Skeletal muscle satellite cell (primary cell): ENCODE data around the gene TBC1D10A.

Experiments
- H3K27me3 ChIP-seq: 2 replicates; pipeline ENCODE4 v1.7.0; 2013; ENCODE audit warnings: low read length; ENCODE audit not compliant: control insufficient read depth, insufficient read depth
- H3K36me3 ChIP-seq: 2 replicates; pipeline ENCODE4 v1.7.0; 2013; ENCODE audit warnings: mild to moderate bottlenecking, control low read depth, low read length; ENCODE audit not compliant: insufficient read depth
- H3K4me1 ChIP-seq: 2 replicates; pipeline ENCODE4 v1.7.0; 2013; ENCODE audit warnings: low read length; ENCODE audit not compliant: control insufficient read depth, insufficient read depth
- H3K4me2 ChIP-seq: 2 replicates; pipeline ENCODE4 v1.7.0; 2013; ENCODE audit warnings: mild to moderate bottlenecking, low read length
- H3K4me3 ChIP-seq: 2 replicates; pipeline ENCODE4 v1.7.0; 2013; ENCODE audit warnings: low read length
- H3K9ac ChIP-seq: 2 replicates; pipeline ENCODE4 v1.7.0; 2013; ENCODE audit warnings: mild to moderate bottlenecking, low read depth, low read length, moderate library complexity
- H3K9me3 ChIP-seq: replicated peaks from 2 replicates; pipeline ENCODE4 v1.7.0; 2013; ENCODE audit warnings: mild to moderate bottlenecking, control low read depth, low read length

Gene TBC1D10A

DNA sequence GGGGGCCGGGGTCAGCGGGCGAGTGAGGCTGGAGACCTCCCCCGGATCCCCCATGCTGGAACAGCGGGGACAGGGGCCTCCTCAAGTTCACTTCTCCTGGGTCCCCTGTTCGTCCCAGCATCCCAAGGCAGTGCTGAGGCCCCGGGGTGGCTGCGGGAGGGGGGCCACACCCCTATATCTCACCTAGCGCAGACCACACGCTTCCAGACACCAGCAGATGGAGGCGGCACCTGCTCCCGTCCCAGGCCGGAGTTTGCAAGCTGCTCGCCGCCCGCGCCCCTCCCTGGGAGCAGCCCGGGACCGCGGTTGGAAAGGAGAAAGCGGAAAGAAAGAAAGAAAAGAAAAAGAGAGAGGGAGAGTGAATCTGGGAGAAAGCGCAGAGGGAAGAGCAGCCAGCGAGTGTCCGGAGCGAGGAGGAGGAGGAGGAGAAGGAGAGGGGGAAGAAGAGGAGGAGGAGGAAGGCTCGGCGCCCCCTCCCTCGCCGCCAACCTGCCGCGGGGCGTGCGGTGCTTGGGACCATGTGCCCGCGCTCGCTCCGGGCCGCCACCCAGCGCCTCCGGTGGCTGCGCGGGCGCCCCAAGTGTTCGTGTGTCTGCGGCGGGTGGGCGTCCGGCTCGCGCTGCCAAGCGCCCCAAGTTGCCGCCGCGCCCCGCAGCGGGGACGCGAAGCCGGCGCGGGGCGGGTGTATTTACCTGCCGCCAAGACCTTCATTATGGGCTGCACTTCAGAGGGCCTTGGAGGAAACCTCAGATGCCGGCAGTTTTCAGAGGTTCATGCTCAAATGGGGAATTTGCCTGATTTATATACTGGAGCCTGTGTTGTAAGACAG is 80.5 kb downstream of the TBC1D10A start, which contains the start of gene LIF:
LIF (minus strand) TSS at position 775 of the 829 bp plus-strand sequence; CDS start at position 711, 64 bp downstream.
- Histone ChIP-seq H3K4me1 (peaks cover 82% of the 10 kb centered on the region), H3K27me3 (no peaks in the 10 kb centered on the region), H3K4me3 (peak within 1 kb of the TSS; percentile 86), H3K36me3 (peaks cover 35% of the 10 kb centered on the region), H3K9me3 (no peaks in the 10 kb centered on the region), H3K4me2 (peak within 1 kb of the TSS; percentile 90), H3K9ac (peak within 1 kb of the TSS; percentile 96)

DNA sequence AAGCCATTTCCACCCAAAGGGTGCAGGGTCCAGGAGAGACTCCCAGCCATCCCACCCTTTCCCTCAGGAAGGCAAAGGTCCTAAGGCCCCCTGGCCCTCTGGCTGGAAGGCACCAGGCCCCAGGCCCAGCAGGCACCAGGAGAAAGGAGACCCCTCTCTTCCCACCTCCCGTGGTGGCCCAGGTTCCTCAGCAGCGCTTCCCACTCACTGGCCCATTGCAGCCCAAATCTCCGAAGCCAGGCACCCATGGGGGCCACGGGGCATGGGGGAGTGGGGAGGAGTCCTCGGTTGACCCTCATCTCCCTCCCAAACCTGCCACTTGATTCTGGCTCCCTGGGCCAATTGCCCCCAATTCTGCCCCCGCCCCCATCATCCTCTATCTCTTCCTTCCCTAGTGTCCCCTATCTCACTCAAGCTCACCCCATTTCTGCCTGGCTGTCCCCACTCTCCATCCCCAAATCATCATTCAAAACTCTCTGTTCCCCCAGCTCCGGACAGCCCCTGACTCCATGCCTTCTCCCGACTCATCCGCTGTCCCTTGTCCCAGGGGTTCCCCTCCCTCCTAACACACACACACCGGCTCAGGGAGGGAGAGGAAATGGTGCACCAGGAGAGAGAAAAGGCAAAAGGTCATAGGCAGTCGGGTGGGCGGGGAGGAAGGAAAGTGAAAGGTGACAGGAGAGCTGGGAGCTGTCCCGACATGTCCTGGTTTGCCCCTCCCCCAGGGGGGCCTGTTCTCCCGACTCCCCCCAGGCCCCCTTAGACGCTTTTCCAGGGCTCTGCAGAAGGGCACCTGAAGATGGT is 81.4 kb downstream of the TBC1D10A start:
- H3K4me3 ChIP-seq: peak overlapping the region; percentile 86
- H3K9me3 ChIP-seq: no peaks in the 10 kb centered on the region
- H3K4me2 ChIP-seq: peak overlapping the region; percentile 90
- peaks cover 84% of the 10 kb centered on the region for H3K4me1 ChIP-seq
- peak overlapping the region; percentile 96 for H3K9ac ChIP-seq
- H3K27me3 ChIP-seq: no peaks in the 10 kb centered on the region
- H3K36me3 ChIP-seq: peaks cover 42% of the 10 kb centered on the region

DNA sequence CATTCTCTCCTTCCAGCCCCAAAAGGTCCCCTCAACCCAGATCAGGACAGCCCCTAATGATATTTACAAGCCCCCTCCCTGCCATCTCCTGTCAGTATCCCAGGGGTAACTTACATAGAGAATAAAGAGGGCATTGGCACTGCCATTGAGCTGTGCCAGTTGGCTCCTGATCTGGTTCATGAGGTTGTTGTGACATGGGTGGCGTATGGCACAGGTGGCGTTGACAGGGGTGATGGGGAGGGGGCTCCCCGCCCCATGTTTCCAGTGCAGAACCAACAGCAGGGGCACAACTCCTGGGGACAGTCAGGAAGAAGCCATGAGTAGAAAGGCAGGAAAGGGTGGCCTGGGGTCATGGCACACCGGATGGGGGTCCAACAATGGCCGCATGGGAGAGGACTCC is 82.1 kb downstream of the TBC1D10A start:
- no peaks in the 10 kb centered on the region for H3K27me3 ChIP-seq
- peak overlapping the region; percentile 86 for H3K4me3 ChIP-seq
- no peaks in the 10 kb centered on the region for H3K9me3 ChIP-seq
- H3K9ac ChIP-seq: peak overlapping the region; percentile 96
- H3K4me1 ChIP-seq: peaks cover 78% of the 10 kb centered on the region
- peak overlapping the region; percentile 90 for H3K4me2 ChIP-seq
- H3K36me3 ChIP-seq: peaks cover 42% of the 10 kb centered on the region

DNA sequence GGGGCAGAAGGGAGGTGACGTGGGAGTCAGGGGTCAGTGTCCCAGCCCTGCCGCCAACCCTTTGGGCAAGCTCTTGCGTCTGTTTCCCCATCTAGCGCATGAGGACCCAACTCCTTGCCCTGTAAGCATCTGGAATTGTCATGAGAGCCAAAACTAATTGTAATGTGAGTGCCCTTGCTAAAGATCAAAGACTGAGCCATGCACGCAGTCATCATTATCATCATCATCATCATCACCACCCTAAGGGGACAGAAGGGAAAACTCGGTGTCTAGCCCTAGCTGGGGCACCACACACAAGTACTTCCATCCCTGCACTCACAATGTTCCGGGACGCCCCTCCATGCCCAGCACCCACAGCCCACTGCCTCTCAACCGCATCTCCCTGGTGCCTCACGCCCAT is 82.7 kb downstream of the TBC1D10A start:
- Histone ChIP-seq H3K4me1 (peaks cover 78% of the 10 kb centered on the region), H3K27me3 (no peaks in the 10 kb centered on the region), H3K36me3 (peaks cover 42% of the 10 kb centered on the region), H3K9me3 (no peaks in the 10 kb centered on the region), H3K4me2 (peak overlapping the region; percentile 90), H3K4me3 (peak overlapping the region; percentile 86), H3K9ac (peak overlapping the region; percentile 96)

DNA sequence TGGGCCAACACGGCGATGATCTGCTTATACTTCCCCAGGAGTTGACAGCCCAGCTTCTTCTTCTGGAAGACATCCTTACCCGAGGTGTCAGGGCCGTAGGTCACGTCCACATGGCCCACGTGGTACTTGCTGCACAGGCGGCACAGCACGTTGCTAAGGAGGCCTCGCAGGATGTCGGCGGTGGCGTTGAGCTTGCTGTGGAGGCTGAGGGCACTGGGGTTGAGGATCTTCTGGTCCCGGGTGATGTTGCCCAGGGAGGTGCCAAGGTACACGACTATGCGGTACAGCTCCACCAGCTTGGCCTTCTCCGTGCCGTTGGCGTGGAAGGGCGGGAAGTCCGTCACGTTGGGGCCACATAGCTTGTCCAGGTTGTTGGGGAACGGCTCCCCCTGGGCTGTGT is 83.1 kb downstream of the TBC1D10A start:
- Histone ChIP-seq H3K4me1 (peaks cover 78% of the 10 kb centered on the region), H3K4me3 (peak overlapping the region; percentile 86), H3K9ac (peak overlapping the region; percentile 96)

More for the DNA sequence above, 83.1 kb downstream of the TBC1D10A start:
- Histone ChIP-seq H3K4me2 (peak overlapping the region; percentile 90), H3K36me3 (peaks cover 42% of the 10 kb centered on the region), H3K27me3 (no peaks in the 10 kb centered on the region), H3K9me3 (no peaks in the 10 kb centered on the region)
